ENCODE results near the gene TOR1AIP1. TPM values are rescaled to one million over a fixed set of nuclear protein-coding genes. Genes with fewer than 3 reads are reported as not detected.

TOR1AIP1 gene
- total RNA-seq, 1 donor from 2014 or later: 42.3 TPM

GRCh38 chr1:179889589-179889988, 7.5 kb downstream of the TOR1AIP1 start:
- intact Hi-C loops (cut with micrococcal nuclease): no loop called here
- ATAC-seq (ENCODE audit: low read depth): no peak

GRCh38 chr1:179910934-179911333, 28.8 kb downstream of the TOR1AIP1 start:
- Mint-ChIP-seq H3K27me3 (no peaks in the 10 kb centered on the region), H3K9me3 (no peaks in the 10 kb centered on the region), H3K27ac (no peak overlapping the region), H3K36me3 (ENCODE audit: low read depth) (peaks cover 65% of the 10 kb centered on the region), H3K4me1 (no peaks in the 10 kb centered on the region), H3K4me3 (no peak overlapping the region)
- intact Hi-C loops (cut with micrococcal nuclease): loop anchor here (2.0 kb wide), 1 partner anchor 14 kb away; no protein-coding TSS in a partner anchor
- ATAC-seq (ENCODE audit: low read depth) (no peak), DNase-seq (no peak)
- CTCF ChIA-PET: interaction anchor here (1.3 kb wide), 1 partner anchor 43 kb away, joined by 3 read pairs; no protein-coding TSS in a partner anchor
- TF ChIP-seq CTCF (IDR thresholded peaks at IDR 0.05): no peak
- POLR2A ChIA-PET: no interaction called here

More at GRCh38 chr1:179889589-179889988, 7.5 kb downstream of the TOR1AIP1 start:
- CTCF ChIA-PET: no interaction called here
- no peaks in the 10 kb centered on the region for H3K9me3 Mint-ChIP-seq
- H3K27me3 Mint-ChIP-seq: no peaks in the 10 kb centered on the region
- DNase-seq: no peak
- peak overlapping the region; percentile 15 for H3K4me3 Mint-ChIP-seq
- H3K27ac Mint-ChIP-seq: no peak overlapping the region
- POLR2A ChIA-PET: no interaction called here
- TF ChIP-seq CTCF (IDR thresholded peaks at IDR 0.05): no peak
- peaks cover 60% of the 10 kb centered on the region for H3K36me3 Mint-ChIP-seq (ENCODE audit: low read depth)
- peaks cover 44% of the 10 kb centered on the region for H3K4me1 Mint-ChIP-seq

GRCh38 chr1:179911812-179912211, 29.7 kb downstream of the TOR1AIP1 start:
- Mint-ChIP-seq H3K4me3 (no peak overlapping the region), H3K4me1 (no peaks in the 10 kb centered on the region), H3K9me3 (no peaks in the 10 kb centered on the region), H3K27me3 (no peaks in the 10 kb centered on the region), H3K27ac (no peak overlapping the region), H3K36me3 (ENCODE audit: low read depth) (peaks cover 69% of the 10 kb centered on the region)
- DNase-seq (no peak), ATAC-seq (ENCODE audit: low read depth) (no peak)
- ChIA-PET POLR2A (interaction anchor here (0.6 to 0.7 kb wide), 3 partner anchors 10 to 34 kb away, joined by 3 to 5 read pairs (median 4); no protein-coding TSS in a partner anchor), CTCF (interaction anchor here (1.3 kb wide), 1 partner anchor 44 kb away, joined by 3 read pairs; no protein-coding TSS in a partner anchor)
- intact Hi-C loops (cut with micrococcal nuclease): loop anchor here (2.0 kb wide), 1 partner anchor 15 kb away; no protein-coding TSS in a partner anchor
- no peak for TF ChIP-seq CTCF (IDR thresholded peaks at IDR 0.05)

DNA sequence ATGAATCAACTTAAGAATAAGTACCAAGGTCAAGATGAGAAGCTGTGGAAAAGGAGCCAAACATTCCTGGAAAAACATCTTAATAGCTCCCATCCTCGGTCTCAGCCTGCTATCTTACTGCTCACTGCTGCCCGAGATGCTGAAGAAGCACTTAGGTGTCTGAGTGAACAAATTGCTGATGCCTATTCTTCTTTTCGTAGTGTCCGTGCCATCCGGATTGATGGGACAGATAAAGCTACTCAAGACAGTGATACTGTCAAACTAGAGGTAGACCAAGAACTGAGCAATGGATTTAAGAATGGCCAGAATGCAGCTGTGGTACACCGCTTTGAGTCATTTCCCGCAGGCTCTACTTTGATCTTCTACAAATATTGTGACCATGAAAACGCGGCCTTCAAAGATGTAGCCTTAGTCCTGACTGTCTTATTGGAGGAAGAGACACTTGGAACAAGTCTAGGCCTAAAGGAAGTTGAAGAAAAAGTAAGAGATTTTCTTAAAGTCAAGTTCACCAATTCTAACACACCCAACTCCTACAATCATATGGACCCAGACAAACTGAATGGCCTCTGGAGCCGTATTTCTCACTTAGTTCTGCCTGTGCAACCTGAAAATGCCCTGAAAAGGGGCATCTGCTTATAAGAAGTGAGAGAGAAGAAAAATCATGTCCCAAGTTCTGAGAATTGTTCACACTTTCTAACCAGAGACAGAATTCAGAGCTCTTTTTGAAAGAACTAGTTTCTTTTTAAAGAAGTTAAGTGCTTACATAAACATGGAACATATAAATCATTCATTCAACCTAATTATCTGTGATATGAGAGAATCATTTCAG, 35.7 kb downstream of the TOR1AIP1 start:
- no peak overlapping the region for H3K27ac Mint-ChIP-seq
- no peak for DNase-seq
- ChIA-PET POLR2A (interaction anchor here (0.6 kb wide), 1 partner anchor 11 kb away, joined by 3 read pairs; no protein-coding TSS in a partner anchor), CTCF (interaction anchor here (1.3 kb wide), 1 partner anchor 50 kb away, joined by 3 read pairs; no protein-coding TSS in a partner anchor)
- H3K4me3 Mint-ChIP-seq: no peak overlapping the region
- no peak for TF ChIP-seq CTCF (IDR thresholded peaks at IDR 0.05)
- intact Hi-C loops (cut with micrococcal nuclease): loop anchor here (5.0 kb wide), 1 partner anchor 34 kb away; the partner anchor contains the start of gene CEP350
- ATAC-seq (ENCODE audit: low read depth): no peak
- no peaks in the 10 kb centered on the region for H3K27me3 Mint-ChIP-seq
- no peaks in the 10 kb centered on the region for H3K4me1 Mint-ChIP-seq
- no peaks in the 10 kb centered on the region for H3K9me3 Mint-ChIP-seq
- peaks cover 67% of the 10 kb centered on the region for H3K36me3 Mint-ChIP-seq (ENCODE audit: low read depth)

- H3K27ac Mint-ChIP-seq: no peak overlapping the region
- ChIA-PET POLR2A (no interaction called here), CTCF (no interaction called here)
- no peaks in the 10 kb centered on the region for H3K27me3 Mint-ChIP-seq
- ATAC-seq (ENCODE audit: low read depth) (no peak), DNase-seq (no peak)
- no peak overlapping the region for H3K4me3 Mint-ChIP-seq
- no peaks in the 10 kb centered on the region for H3K9me3 Mint-ChIP-seq
- H3K4me1 Mint-ChIP-seq: peaks cover 2% of the 10 kb centered on the region
- intact Hi-C loops (cut with micrococcal nuclease): no loop called here
- H3K36me3 Mint-ChIP-seq (ENCODE audit: low read depth): peaks cover 42% of the 10 kb centered on the region
- no peak for TF ChIP-seq CTCF (IDR thresholded peaks at IDR 0.05)
Observed at GRCh38 chr1:179921472-179921871, 39.4 kb downstream of the TOR1AIP1 start.

Measured in activated B cell treated with CpG ODN at 0.5 μM for 24 hours (primary cell).